HG02885 (cell line): ENCODE results near the gene BGN.

Experiments
- ATAC-seq: cut with Tn5 transposase; IDR thresholded peaks from one replicate; pipeline ENCODE4 v1.9.1; 2021; ENCODE audit warnings: mild to moderate bottlenecking; ENCODE audit not compliant: unreplicated experiment, poor library complexity

BGN gene

GRCh38 chrX:153557618-153558355 is 63.0 kb downstream of the BGN start:
- ATAC-seq, result no peak
